Measurements from ENCODE around the gene PCTP.

DNA sequence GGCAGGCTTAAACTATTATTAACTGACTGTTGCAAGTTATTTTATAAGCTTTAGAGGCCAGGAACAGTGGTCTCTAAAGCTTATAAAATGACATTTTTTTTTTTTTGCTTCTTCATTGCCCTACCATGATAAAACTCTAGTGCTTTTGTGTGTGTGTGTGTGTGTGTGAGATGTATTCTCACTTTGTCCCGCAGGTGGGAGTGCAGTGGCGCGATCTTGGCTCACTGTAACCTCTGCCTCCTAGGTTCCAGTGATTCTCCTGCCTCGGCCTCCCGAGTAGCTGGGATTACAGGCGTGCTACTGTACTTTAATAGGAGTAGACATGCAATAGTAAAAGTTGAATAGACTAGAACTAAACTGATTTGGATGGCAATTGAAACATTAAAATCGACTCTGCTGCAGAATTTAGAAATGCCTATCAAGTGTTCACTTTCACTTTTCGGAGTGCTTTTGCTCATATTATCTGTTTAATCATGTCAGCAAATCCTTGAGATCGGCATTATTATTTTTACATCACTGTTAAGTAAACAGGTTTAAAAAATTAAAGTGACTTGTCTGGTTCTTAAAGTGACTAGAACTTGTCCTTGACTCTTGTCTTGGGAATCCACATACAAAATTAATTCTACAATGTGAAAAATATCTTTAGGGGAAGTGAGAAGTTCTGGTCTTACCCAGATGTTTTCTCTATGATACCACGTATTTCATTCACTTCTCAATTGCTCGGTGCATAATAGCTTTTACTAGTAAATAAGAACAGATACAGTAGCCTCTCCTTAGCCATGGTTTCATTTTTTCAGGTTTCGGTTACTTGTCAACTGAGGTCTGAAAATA lies 8.4 kb upstream of the PCTP start:
- TF ChIP-seq SMC3 (IDR thresholded peaks at IDR 0.05; ENCODE audit: low read depth, low read length) (no peak), RAD21 (IDR thresholded peaks at IDR 0.05; ENCODE audit: low read length) (no peak), POLR2A (IDR thresholded peaks at IDR 0.05; ENCODE audit: low read depth, low read length) (no peak), MAFK (IDR thresholded peaks at IDR 0.05; ENCODE audit: low read depth, low read length) (0 out of 2 replicates have a peak, but pooled peaks have one; percentile 6), RFX5 (IDR thresholded peaks at IDR 0.05; ENCODE audit: low read depth, low read length) (no peak), MXI1 (IDR thresholded peaks at IDR 0.05; ENCODE audit: borderline replicate concordance, low read depth, low read length) (no peak)
- TF ChIP-seq, protein P1, sequence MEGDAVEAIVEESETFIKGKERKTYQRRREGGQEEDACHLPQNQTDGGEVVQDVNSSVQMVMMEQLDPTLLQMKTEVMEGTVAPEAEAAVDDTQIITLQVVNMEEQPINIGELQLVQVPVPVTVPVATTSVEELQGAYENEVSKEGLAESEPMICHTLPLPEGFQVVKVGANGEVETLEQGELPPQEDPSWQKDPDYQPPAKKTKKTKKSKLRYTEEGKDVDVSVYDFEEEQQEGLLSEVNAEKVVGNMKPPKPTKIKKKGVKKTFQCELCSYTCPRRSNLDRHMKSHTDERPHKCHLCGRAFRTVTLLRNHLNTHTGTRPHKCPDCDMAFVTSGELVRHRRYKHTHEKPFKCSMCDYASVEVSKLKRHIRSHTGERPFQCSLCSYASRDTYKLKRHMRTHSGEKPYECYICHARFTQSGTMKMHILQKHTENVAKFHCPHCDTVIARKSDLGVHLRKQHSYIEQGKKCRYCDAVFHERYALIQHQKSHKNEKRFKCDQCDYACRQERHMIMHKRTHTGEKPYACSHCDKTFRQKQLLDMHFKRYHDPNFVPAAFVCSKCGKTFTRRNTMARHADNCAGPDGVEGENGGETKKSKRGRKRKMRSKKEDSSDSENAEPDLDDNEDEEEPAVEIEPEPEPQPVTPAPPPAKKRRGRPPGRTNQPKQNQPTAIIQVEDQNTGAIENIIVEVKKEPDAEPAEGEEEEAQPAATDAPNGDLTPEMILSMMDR (conservative IDR thresholded peaks at IDR 0.05; ENCODE audit: low read depth, low read length) = no peak
- TF ChIP-seq, protein P2, sequence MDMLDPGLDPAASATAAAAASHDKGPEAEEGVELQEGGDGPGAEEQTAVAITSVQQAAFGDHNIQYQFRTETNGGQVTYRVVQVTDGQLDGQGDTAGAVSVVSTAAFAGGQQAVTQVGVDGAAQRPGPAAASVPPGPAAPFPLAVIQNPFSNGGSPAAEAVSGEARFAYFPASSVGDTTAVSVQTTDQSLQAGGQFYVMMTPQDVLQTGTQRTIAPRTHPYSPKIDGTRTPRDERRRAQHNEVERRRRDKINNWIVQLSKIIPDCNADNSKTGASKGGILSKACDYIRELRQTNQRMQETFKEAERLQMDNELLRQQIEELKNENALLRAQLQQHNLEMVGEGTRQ (IDR thresholded peaks at IDR 0.05; ENCODE audit: low read depth, low read length) = no peak

All from IMR-90 (cell line).